Measurements from ENCODE around the gene RHOBTB1. TPM values are rescaled to one million over a fixed set of nuclear protein-coding genes. Genes with fewer than 3 reads are reported as not detected.

Gene RHOBTB1
- polyA plus RNA-seq, 1 experiment, result 17.3 TPM

DNA sequence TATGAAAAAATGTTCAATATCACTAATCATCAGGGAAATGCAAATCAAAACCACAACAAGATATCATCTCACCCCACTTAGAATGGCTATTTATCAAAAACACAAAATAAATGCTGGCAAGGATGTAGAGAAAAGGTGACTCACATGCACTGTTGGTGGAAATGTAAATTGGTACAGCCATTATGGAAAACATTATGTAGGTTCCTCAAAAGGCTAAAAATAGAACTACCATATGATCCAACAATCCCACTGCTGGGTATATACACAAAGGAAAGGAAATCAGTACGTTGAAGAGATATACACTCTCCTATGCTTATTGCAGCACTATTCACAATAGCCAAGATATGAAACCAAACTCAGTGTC, 115.5 kb downstream of the RHOBTB1 start:
- TF ChIP-seq, protein P1, sequence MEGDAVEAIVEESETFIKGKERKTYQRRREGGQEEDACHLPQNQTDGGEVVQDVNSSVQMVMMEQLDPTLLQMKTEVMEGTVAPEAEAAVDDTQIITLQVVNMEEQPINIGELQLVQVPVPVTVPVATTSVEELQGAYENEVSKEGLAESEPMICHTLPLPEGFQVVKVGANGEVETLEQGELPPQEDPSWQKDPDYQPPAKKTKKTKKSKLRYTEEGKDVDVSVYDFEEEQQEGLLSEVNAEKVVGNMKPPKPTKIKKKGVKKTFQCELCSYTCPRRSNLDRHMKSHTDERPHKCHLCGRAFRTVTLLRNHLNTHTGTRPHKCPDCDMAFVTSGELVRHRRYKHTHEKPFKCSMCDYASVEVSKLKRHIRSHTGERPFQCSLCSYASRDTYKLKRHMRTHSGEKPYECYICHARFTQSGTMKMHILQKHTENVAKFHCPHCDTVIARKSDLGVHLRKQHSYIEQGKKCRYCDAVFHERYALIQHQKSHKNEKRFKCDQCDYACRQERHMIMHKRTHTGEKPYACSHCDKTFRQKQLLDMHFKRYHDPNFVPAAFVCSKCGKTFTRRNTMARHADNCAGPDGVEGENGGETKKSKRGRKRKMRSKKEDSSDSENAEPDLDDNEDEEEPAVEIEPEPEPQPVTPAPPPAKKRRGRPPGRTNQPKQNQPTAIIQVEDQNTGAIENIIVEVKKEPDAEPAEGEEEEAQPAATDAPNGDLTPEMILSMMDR (IDR thresholded peaks at IDR 0.05; ENCODE audit: insufficient read depth, low read depth, low read length), result no peak
- H3K36me3 ChIP-seq (ENCODE audit: control insufficient read depth, insufficient read depth, low read length), result no peaks in the 10 kb centered on the region
- ChIA-PET POLR2A (interaction anchor here (0.5 kb wide), 1 partner anchor 922 kb away, joined by 6 read pairs; no protein-coding TSS in a partner anchor), CTCF (interaction anchor here (1.0 to 2.0 kb wide), 3 partner anchors 8 to 33 kb away, joined by 3 to 5 read pairs (median 4); no protein-coding TSS in a partner anchor)
- no peaks in the 10 kb centered on the region for H3K27me3 ChIP-seq (ENCODE audit: control insufficient read depth, insufficient read depth, low read length)
- no peak overlapping the region for H3K4me3 ChIP-seq (ENCODE audit: low read depth, low read length)
- DNase-seq (ENCODE audit: low read depth), result no peak

DNA sequence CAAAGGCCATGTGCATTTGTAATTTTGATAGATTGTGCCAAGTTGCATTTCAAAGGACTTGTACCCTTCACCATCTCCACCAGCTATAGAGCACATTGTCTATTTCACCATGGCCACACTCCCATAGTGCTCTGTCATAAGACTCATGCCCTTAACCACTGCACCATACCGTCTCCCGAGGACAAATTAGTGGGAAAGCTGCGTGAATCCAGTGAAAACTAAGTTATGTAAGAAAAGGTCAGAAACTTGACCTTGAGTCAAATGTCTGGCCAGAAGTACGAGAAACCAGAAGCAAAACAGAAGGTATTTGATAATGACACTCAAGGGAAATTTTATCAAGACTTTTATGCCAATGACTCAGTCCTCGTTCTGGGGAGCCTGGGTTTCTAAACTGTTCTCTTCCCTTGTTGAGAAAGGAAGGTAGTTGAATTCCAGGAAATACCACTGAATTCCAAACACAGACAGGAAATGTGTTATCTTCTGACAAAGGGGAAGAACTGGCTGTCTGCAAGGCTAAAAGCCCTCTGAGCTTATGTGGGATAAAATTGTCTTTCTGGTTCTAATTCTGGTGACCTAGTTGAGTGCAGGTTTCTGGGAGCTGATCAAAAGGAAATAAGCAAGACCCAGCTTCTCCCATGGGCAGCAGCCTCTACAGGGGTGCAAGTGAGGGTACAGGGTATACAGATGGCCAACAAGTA, 116.0 kb downstream of the RHOBTB1 start:
- ChIA-PET POLR2A (interaction anchor here (0.5 kb wide), 1 partner anchor 923 kb away, joined by 6 read pairs; no protein-coding TSS in a partner anchor), CTCF (interaction anchor here (1.3 to 2.0 kb wide), 2 partner anchors 8 to 32 kb away, joined by 3 to 5 read pairs; no protein-coding TSS in a partner anchor)
- no peak for DNase-seq (ENCODE audit: low read depth)
- H3K36me3 ChIP-seq (ENCODE audit: control insufficient read depth, insufficient read depth, low read length), result no peaks in the 10 kb centered on the region
- TF ChIP-seq, protein P1 (IDR thresholded peaks at IDR 0.05; ENCODE audit: insufficient read depth, low read depth, low read length), result no peak
- H3K27me3 ChIP-seq (ENCODE audit: control insufficient read depth, insufficient read depth, low read length), result no peaks in the 10 kb centered on the region
- H3K4me3 ChIP-seq (ENCODE audit: low read depth, low read length), result no peak overlapping the region

DNA sequence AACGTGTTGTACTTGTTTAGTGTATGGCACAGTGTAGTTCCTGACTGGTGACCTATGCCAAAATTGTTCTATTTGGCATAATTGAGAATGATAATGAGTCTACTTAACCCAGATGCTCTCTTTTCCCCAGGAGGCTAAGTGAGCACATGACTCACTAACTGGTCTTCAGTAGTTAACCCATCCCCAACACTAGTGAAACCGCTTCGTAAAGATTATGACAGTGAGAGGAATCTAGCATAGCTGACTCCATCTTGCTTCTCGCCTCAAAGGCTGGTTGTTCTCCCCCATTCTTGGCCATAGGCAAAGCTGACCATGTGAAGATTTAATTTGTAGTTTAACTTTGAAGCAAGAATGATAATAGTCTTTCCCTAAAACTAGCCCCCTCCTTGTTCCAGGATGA, 118.5 kb downstream of the RHOBTB1 start:
- TF ChIP-seq, protein P1 (IDR thresholded peaks at IDR 0.05; ENCODE audit: insufficient read depth, low read depth, low read length), result no peak
- DNase-seq (ENCODE audit: low read depth), result no peak
- POLR2A ChIA-PET, result no interaction called here
- Histone ChIP-seq H3K4me3 (ENCODE audit: low read depth, low read length) (no peak overlapping the region), H3K36me3 (ENCODE audit: control insufficient read depth, insufficient read depth, low read length) (no peaks in the 10 kb centered on the region), H3K27me3 (ENCODE audit: control insufficient read depth, insufficient read depth, low read length) (no peaks in the 10 kb centered on the region)
- CTCF ChIA-PET, result interaction anchor here (0.6 kb wide), 1 partner anchor 15 kb away, joined by 3 read pairs; no protein-coding TSS in a partner anchor

DNA sequence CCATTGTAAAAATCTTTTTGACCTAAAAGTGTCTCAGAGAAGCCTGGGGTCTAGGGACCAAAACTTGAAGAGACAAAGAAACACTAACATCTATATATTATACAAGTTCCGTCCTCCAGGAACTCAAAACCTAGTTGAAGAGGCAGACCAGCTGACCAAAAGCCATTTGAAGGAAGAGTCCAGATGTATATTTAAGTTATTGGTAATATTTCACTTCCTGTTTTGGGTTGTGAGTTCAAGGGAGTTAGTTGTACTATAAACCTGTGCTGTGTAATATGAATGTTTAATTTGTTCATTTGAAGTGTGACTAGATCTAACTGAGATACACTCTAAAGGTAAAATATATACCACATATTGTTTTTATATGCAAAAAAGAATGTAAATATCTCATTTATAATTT, 120.7 kb downstream of the RHOBTB1 start:
- DNase-seq (ENCODE audit: low read depth), result no peak
- H3K36me3 ChIP-seq (ENCODE audit: control insufficient read depth, insufficient read depth, low read length), result no peaks in the 10 kb centered on the region
- TF ChIP-seq, protein P1 (IDR thresholded peaks at IDR 0.05; ENCODE audit: insufficient read depth, low read depth, low read length), result no peak
- ChIA-PET POLR2A (no interaction called here), CTCF (interaction anchor here (1.3 kb wide), 1 partner anchor 141 kb away, joined by 3 read pairs; no protein-coding TSS in a partner anchor)
- H3K4me3 ChIP-seq (ENCODE audit: low read depth, low read length), result no peak overlapping the region
- H3K27me3 ChIP-seq (ENCODE audit: control insufficient read depth, insufficient read depth, low read length), result no peaks in the 10 kb centered on the region

DNA sequence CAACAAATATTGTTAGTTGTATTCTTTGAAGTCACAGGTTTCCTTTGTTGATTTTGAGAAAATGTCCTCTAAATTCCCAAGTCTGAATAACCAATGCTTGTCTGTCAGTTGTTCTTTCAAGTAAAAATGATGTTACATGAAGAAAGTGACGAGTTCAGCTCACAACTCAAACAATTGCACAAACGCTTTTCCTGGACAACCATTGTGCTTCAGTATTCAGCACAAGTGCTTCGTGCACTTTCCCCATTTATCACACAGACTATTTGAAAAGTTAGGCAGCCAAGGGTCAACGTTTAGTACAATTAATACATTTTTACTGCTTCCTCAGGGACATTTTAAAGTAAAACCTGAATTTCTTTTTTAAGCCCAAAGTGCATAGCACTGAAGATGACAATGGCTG, 121.2 kb downstream of the RHOBTB1 start:
- Histone ChIP-seq H3K4me3 (ENCODE audit: low read depth, low read length) (no peak overlapping the region), H3K27me3 (ENCODE audit: control insufficient read depth, insufficient read depth, low read length) (no peaks in the 10 kb centered on the region), H3K36me3 (ENCODE audit: control insufficient read depth, insufficient read depth, low read length) (no peaks in the 10 kb centered on the region)
- CTCF ChIA-PET, result interaction anchor here (1.0 kb wide), 1 partner anchor 66 kb away, joined by 3 read pairs; no protein-coding TSS in a partner anchor
- TF ChIP-seq, protein P1 (IDR thresholded peaks at IDR 0.05; ENCODE audit: insufficient read depth, low read depth, low read length), result no peak
- POLR2A ChIA-PET, result no interaction called here
- no peak for DNase-seq (ENCODE audit: low read depth)

Data from BJ (cell line).